Activated CD4-positive, alpha-beta T cell treated with anti-CD3 and anti-CD28 coated beads, Interleukin-2, amount 50 U/mL, for 48 hours (primary cell): Measurements from ENCODE around the gene TOP2A.

ENCODE experiments used
- DNase-seq, 2 experiments: peaks; one replicate each; pipeline ENCODE4 v3.0.0-alpha.2; 2020

The TOP2A gene

GRCh38 chr17:40417609-40418427 is at the start of gene TOP2A:
Gene TOP2A (minus strand): TSS chr17:40417896. CDS start chr17:40417791, 105 bp downstream.
- DNase-seq: peak; percentile 94 to 97

DNA sequence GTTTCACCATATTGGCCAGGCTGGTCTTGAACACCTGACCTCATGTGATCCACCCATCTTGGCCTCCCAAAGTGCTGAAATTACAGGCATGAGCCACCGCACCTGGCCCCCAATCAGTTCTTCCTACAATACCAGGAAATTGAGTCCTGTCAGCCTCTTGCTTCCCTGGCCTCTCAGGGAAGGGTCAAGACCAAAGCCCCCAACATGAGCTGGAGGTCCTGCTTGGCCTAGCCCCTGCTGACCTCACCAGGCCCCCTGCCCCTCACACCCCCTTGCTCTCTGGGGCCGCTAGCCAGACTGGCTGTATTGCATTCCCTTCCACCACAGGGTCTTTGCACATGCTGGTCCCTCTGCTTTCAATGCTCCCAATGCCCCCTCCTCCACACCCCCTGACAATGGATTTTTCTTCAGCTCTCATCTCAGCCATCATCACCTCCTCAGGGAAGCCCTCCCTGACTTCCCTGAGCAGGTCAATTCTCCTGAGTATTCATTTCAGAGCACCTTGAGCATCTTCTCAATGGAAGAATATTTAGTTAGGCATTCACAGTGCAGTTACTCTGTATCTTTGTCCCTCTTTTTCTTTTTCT is 49.7 kb upstream of the TOP2A start:
- no peak for DNase-seq

DNA sequence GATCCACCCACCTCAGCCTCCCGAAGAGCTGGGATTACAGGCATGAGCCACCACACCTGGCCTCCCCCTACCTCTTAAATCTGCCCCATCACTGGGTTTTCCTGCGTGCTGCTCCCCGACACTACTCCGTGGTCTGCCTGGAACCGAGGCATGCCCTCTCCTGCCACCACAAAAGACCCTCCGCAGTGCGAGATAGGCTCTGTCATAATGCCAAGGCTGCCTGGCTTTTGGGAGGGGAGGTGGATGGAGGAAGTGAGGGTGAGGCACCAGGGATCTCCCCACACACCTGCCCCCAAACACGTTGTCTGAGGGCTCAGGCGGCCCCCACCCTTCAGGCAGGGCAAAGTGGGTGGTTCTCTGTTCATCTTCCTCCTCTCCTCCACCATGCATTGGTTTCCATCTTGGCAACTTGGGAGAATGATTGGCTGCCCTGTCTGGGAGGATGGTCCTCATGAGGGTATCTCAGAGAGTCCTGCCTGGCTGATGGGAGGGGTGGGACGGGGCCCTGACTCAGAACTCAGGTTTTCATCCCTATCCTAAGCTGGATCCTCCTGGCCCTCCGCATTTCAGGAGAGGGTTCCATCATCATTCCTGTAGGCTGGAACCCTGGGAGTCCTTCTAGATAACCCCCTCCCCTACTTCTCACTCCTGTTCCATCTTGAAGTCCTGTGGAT is 48.7 kb upstream of the TOP2A start:
- DNase-seq: no peak

DNA sequence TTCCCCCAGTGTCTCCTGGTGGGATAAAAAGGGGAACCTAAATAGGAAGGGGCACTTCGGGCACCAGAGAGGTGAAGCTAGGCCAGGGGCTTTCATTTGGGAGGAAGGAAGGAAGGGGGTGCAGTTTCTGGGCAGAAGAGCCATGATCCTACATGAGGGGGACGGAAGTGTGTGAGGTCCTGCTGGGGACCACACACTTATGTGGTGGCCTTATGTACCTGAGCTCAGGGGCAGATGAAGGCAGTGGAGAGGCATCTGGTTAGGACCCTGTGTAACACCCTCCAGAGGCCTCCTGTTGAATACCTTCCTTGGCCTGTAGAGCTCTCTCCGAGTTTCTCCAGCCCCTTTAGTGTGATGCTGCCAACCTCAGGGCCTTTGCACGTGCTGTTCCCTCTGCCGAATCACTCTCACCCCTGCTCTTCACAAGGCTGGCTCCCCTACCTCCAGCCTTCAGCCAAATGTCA is 46.7 kb upstream of the TOP2A start:
- DNase-seq: no peak

DNA sequence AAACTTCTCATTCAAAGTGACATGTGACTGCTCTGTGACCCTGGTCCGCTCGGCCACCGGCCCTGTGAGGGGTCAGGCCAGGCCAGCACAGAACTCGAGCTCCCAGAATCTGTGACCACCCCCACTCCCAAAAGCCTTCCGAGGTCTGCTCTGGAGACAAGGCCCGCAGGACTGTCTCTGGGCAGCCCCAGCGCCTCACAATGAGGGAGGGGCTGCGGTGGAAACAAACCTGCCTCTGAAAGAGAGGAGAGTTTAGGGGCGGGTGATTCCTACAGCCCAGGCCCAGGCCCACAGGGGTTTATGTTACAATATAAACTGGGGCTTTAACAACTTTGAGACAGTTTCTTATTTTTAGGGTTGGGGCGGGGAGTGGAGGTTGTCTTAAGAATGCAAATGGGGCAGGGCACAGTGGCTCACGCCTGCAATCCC is 45.4 kb upstream of the TOP2A start:
- no peak for DNase-seq

- no peak for DNase-seq
These were observed 44.8 kb upstream of the TOP2A start for GRCh38 chr17:40462343-40463121.

- DNase-seq: no peak
These were observed 44.1 kb upstream of the TOP2A start for GRCh38 chr17:40461732-40462342.

GRCh38 chr17:40460968-40461731 is 43.5 kb upstream of the TOP2A start:
- no peak for DNase-seq

DNA sequence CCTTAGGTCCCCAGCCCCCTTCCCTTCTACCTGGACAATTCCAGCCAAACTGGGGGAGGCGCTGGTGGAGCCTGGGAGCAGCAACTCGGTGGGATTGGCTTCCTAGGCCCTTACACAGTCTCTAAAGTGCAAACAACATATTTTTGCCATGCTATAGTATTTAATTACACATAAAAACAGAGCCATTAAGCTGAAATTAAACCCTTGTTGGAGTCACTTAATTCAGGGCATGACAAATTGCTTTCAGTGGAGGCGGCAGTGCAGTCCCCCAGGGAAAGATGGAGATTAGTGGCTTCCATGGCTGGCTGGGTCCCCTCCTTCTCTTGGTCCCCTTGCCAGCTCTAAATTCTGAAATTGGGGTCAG is 42.9 kb upstream of the TOP2A start:
- no peak for DNase-seq

DNA sequence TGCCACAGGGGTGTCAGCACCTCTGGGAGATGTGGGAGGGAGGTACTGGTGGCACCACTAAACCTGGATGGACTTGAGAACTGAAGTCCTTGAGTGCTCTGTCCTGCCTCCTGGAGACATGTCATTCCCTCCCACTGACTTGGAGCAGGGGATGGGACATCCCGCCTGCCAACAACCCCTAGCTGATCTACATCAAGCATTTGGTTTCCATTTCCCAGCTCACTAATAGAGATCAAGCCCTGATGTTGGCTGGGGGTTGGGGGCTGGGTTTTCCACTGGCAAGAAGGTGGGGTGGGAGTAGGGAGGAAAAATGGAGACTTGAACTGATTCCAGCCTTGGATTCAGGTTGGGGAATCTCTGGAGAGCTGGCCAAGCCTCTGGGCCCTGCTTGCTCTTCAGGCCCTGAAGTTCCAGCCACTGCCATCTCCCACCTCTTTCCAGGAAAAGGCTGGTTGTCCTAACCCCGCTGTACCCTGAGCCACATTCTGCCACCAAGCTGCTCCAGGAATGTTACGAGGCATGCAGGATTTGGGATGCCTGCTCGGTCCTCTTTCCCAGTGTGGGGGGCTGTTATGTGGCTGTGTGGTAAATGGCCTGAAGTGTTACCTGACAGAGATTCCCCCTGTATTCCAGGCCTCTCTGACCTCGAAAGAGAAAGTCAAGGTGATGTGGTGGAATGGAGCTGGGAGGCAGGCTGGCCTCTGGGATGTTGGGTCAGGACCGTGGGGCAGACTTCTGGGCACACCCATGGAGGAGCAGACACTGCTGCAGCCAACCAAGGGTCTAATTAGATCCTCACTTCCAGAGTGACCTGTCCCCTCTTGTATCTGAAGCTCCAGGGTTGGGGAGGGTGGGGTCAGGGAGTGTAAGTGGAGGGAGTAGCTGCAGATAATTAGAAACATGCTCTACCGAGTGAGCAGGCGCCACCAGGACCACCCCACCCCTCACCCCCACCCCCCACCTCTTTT is 42.2 kb upstream of the TOP2A start:
- DNase-seq: no peak

- DNase-seq: no peak
These were observed 41.3 kb upstream of the TOP2A start for GRCh38 chr17:40458851-40459482.

GRCh38 chr17:40457964-40458791 is 40.5 kb upstream of the TOP2A start:
- DNase-seq: no peak

DNA sequence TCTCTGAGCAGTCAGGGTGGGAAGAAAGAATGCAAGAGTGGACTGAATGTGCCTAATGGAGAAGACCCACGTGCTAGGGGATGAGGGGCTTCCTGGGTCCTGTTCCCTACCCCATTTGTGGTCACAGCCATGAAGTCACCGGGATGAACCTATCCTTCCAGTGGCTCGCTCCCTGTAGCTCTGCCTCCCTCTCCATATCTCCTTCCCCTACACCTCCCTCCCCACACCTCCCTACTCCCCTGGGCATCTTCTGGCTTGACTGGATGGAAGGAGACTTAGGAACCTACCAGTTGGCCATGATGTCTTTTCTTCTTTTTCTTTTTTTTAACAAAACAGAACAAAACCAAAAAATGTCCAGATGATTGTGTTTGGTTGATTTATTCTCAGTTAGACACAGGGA is 39.7 kb upstream of the TOP2A start:
- no peak for DNase-seq

DNA sequence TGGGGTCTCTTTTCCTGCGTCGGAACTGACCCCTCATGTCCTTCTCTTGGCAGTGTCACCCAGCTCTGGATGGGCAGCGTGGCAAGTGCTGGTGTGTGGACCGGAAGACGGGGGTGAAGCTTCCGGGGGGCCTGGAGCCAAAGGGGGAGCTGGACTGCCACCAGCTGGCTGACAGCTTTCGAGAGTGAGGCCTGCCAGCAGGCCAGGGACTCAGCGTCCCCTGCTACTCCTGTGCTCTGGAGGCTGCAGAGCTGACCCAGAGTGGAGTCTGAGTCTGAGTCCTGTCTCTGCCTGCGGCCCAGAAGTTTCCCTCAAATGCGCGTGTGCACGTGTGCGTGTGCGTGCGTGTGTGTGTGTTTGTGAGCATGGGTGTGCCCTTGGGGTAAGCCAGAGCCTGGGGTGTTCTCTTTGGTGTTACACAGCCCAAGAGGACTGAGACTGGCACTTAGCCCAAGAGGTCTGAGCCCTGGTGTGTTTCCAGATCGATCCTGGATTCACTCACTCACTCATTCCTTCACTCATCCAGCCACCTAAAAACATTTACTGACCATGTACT is 38.8 kb upstream of the TOP2A start:
- no peak for DNase-seq

DNA sequence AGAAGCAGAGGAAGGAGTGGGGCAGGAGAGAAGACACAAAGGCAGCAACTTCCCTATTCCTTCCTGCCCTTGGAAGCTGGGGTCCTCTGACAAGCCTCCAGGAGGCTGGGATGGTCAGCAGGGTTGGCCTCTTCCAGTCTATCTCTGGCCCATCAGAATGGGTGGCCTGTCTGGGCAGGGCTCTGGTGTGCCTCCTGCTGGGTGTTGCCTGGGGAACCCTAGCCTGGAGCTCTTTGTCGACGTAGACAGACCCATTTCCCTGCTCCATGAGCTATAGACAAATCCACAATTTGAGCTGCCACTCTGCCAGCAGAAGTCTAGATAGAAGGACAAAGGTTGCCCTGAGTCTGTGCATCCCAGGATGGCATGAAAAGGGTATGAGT is 36.9 kb upstream of the TOP2A start:
- no peak for DNase-seq

- no peak for DNase-seq
These were observed 36.4 kb upstream of the TOP2A start for GRCh38 chr17:40453881-40454612.

GRCh38 chr17:40452921-40453378 is 35.3 kb upstream of the TOP2A start:
- no peak for DNase-seq

- DNase-seq: peak in 1 of 2 experiments; percentile 29
These were observed 34.6 kb upstream of the TOP2A start for GRCh38 chr17:40452216-40452787.
